Spleen (tissue), 7 donors: ENCODE results near the gene SLC9C1.

Experiments used
- CTCF ChIP-seq, 11 experiments: fragments of 200-600 bp in 7 of 11; fragments of 450-650 bp in 4 of 11; sonication (generic) in 4 of 11; IDR thresholded peaks in 8 of 11; conservative IDR thresholded peaks in 3 of 11; 1 replicate in 7 of 11; 2 replicates in 4 of 11; pipeline versions ENCODE4 v1.4.0 to v1.8.0; 2016 to 2021; ENCODE audit warnings: antibody characterized with exemption in 11 of 11, inconsistent platforms in 4 of 11, mild to moderate bottlenecking in 1 of 11
- POLR2AphosphoS5 ChIP-seq, 3 donors: sonication (generic); formaldehyde crosslinking; IDR thresholded peaks; one replicate each; pipeline ENCODE4 v1.5.1; 2017; ENCODE audit warnings: antibody characterized with exemption in 3 of 3
- donor health status: DM: no; HTN: no; CAD: no; lungs with moderate emphysema.
- donor health status: DM: no; HTN: no; CAD: no.
- donor health status: DM: no; HTN: no; CAD: no.

DNA sequence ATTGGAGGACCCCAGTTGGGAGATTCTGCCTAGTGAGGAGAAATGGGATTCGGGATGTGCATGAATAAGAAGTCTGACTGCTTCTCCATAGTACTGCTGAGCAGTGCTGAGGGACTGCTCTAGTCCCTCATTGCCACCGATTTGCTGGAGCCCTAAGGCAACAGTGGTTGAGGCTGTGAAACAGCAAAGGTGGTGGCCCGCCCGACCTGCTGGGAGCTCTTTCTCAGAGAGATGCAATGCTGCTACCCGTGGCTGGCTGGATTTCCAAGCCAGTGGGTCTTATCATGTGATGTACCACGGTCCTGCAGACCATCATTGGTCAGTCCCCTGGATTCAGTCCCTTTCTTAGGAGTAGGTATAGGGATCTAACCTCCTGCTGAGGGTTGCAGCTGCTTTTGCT is 118.4 kb downstream of the SLC9C1 start:
- TF ChIP-seq CTCF (IDR thresholded peaks at IDR 0.05 in 8 of 11, conservative IDR thresholded peaks at IDR 0.05 in 3 of 11) (no peak), POLR2AphosphoS5 (IDR thresholded peaks at IDR 0.05) (no peak)
